ENCODE measurements around the gene SLCO3A1.
A peak's percentile ranks its signal among the peaks of the same experiment; 100 is the strongest.
"Not testable (repeated sequence)": the region's sequence is repeated elsewhere in the genome, so short reads cannot be mapped to it uniquely, and the experiment has no call there.

The SLCO3A1 gene

GRCh38 chr15:92167451-92167850 lies 313.9 kb downstream of the SLCO3A1 start:
- no peak for DNase-seq

DNA sequence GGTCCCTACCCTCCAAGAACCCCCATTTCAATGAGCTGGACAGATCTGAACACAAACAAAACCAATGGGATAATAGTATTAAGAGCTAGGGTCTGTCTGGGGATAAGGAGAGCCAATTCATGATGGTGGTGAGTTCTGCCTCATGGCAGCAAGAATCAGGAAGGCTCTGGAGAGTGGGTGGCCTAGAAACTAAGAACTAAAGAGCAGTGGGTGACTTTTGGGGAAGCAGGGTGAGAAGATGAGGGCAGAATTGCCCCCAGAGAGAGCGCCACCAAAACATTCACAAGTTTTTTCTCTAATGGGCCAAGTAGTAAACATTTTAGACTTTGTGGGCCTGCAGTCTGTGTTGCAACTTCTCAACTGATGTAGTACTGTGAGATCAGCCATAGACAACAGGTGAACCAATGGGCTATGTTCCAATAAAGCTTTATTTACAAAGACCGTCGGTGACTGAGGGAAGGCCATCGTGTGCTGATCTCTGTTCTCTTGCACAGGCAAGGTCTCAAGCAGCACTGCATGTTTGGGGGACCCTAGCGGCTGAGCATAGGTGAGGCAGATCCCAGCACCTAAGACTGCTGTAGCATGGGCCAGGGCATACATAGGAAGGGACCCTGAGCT lies 314.7 kb downstream of the SLCO3A1 start:
- peak; percentile 17 to 26 (median 19) for DNase-seq

GRCh38 chr15:92170897-92171296 lies 317.4 kb downstream of the SLCO3A1 start:
- no peak for DNase-seq

DNA sequence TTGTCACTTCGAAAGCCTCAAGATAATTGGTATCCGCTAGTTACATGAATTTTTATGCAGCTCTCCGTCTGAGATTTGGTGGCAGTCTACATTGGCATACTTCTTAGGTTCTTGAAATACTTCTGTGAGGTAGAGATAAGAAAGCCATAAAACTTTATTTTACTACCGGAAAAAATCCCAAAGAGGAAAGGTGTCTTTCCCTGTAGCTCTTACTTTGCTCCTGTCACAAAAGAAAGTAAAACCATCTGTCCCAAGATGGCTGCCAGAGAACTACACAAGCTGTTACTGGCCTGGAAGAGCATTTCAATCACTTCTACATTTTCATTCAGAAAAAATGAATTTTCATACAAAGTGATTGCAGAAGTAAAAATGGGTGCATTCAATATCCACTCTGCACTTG lies 325.4 kb downstream of the SLCO3A1 start:
- DNase-seq: no peak

DNA sequence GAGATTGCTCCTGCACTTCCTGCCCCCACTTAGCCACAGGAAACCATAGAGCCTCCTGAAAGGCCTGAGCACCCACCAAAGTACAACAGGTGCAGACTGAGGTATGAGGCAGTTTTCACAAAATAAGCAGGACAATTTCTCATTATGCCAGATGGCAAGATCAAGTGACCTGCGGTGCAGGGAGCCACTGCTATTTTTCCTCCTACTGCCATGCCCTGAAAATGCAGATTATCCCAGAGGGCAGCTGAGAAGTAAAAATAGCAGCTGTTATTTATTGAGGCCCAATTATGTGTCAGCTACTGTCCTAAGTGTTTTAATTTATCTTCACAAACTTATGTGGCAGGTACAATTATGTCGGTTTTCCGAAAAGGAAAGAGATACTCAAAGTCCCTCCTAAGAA lies 330.6 kb downstream of the SLCO3A1 start:
- no peak for DNase-seq

DNA sequence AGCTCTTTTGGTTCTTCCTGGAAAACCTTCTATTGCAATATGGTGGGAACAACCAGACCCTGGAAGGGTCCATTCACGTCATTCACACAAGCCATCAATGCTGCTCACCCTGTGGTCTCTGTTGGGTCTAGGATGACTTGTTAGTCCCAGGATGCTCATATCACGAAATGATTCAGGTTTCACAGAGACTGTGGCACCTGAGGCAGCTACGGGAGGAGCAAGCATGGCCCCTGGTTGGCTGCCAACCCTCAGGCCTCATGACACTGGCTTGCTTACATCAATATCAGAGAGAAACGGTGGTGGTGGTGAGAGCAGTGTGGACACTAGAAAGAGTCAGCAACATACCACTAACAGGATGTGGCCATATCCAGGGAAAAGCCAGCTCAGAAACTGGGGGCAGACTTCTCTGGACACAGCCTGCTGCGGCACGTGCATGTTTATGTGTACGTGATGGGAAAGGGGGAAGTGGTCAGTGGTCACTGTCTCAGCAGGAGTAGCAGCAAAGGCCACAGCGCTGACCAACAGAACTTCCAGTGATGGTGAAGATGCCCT lies 331.2 kb downstream of the SLCO3A1 start:
- DNase-seq: no peak

DNA sequence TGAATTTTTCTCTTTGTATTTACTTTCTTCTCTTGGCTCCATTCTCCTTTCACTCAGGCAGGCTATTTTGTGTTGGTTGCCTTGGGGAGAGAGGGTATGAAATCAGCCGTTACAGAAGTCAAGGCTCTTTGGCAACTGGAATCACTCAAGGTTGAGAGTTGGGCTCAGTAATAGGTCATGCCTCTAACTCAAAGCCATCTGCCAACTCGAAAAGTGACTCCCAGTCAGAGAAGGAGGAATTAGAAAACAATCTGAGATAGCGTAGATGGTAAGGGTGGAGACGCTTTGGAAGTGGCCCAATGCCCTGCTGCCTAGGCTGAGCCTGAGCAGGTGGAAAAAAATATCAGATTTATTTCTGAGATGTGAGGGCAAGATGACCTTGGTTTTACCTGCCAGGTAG lies 334.5 kb downstream of the SLCO3A1 start:
- no peak for DNase-seq

GRCh38 chr15:92189166-92189565 lies 335.7 kb downstream of the SLCO3A1 start:
- DNase-seq: no peak

DNA sequence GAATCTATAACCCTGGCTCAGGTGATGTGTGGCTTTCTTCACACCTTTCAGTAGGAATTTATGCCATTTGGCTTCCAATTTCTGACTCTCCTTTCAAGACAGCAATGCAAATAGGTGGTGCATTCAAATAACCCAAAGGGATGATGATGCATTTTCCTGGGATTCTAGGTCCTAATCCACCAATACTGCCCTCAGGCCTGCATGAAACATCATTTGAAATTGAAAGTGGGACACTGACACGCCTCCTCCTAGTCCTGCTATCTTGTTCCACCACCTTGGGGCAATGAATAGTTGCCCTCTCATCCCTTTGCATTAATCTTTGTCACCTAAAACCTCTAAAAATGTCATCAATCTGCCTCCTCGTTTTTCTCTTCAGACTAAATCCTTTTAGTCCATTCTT lies 341.7 kb downstream of the SLCO3A1 start:
- no peak for DNase-seq

- no peak for DNase-seq
These were observed 342.8 kb downstream of the SLCO3A1 start for GRCh38 chr15:92196342-92196741.

DNA sequence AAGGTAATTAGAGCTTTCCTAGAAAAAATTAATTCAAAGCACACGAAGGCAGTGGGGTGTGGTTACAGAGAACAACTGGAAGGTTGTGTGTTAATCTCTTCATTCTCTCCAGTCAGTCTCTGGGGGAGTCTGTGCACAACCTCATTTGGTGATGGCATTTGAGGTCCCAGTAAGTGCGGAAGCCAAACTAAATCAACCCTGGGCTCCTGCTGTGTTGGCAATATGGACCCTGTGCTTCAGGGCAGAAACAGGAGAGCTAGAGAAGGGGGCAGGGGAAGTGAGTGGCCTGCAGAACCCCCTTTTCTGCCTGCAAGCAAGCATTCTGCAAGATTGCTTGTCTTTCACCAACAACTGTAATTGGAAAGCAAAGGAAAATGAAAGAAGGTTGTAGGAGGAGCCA lies 344.2 kb downstream of the SLCO3A1 start:
- no peak for DNase-seq

GRCh38 chr15:92200891-92201290 lies 347.4 kb downstream of the SLCO3A1 start:
- no peak for DNase-seq

DNA sequence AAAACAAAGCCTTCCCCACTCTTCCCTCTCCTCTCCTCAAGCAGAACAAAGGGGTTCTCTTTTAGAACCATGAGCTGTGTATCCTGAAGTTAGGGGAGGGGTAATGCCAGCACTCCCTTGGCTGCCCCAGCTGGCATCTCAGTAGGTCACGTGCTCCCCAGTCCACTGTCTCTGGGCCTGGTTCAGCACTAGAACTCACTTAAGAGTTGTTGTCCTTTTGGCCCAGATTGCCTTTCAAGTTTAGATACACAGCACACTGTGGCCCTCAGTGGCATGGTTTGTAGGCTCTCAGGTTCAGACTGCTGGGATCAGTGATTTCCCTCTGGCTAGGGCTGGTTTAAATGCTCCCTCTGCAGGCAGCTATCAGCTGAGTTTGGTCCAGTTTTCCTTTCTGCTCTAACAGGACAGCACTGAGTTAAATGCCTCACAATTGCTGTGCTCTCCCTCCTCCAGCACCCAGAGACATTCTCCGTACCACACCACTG lies 351.8 kb downstream of the SLCO3A1 start:
- DNase-seq: no peak

GRCh38 chr15:92207601-92208000 lies 354.1 kb downstream of the SLCO3A1 start:
- not testable (repeated sequence) for DNase-seq
